ENCODE measurements around the gene TPO.
"Not testable (repeated sequence)": the region's sequence is repeated elsewhere in the genome, so short reads cannot be mapped to it uniquely, and the experiment has no call there.

Gene TPO

DNA sequence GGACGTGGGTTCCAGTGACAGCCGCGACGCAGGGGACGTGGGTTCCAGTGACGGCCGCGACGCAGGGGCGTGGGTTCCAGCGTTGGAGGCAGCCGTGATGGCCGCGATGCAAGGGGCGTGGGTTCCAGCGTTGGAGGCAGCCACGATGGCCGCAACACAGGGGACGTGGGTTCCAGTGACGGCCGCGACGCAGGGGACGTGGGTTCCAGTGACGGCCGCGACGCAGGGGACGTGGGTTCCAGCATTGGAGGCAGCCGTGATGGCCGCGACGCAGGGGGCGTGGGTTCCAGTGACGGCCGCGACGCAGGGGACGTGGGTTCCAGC, 155.0 kb downstream of the TPO start:
- CTCF ChIA-PET; H3K9me3 ChIP-seq (ENCODE audit: control extremely low read depth in 1 of 5, control insufficient read depth in 4 of 5, insufficient read depth in 2 of 5, low read depth in 1 of 5, low read length in 4 of 5); DNase-seq; H3K4me3 ChIP-seq (ENCODE audit: control insufficient read depth in 1 of 7, extremely low read depth in 1 of 7, insufficient read depth in 4 of 7, low read depth in 2 of 7, low read length in 6 of 7); POLR2A ChIA-PET; H3K27ac ChIP-seq (ENCODE audit: insufficient read depth in 1 of 2, low read depth in 1 of 2, low read length in 2 of 2, poor library complexity in 1 of 2, severe bottlenecking in 2 of 2); H3K36me3 ChIP-seq (ENCODE audit: control insufficient read depth in 4 of 4, insufficient read depth in 4 of 4, low read length in 3 of 4): not testable (repeated sequence)
- peaks cover 0 to 15% (median 10%) of the 10 kb centered on the region in 4 experiments for H3K4me1 ChIP-seq (ENCODE audit: control extremely low read depth in 1 of 4, control insufficient read depth in 4 of 4, insufficient read depth in 4 of 4, low read length in 3 of 4)
- H3K27me3 ChIP-seq (replicated peaks in 2 of 5; ENCODE audit: control insufficient read depth in 4 of 5, insufficient read depth in 5 of 5, low read length in 4 of 5) = peaks cover 0 to 14% (median 4%) of the 10 kb centered on the region in 5 experiments
- WGBS (ENCODE audit: insufficient coverage) = 94% methylated on average over 33 of the region's 39 CpGs

DNA sequence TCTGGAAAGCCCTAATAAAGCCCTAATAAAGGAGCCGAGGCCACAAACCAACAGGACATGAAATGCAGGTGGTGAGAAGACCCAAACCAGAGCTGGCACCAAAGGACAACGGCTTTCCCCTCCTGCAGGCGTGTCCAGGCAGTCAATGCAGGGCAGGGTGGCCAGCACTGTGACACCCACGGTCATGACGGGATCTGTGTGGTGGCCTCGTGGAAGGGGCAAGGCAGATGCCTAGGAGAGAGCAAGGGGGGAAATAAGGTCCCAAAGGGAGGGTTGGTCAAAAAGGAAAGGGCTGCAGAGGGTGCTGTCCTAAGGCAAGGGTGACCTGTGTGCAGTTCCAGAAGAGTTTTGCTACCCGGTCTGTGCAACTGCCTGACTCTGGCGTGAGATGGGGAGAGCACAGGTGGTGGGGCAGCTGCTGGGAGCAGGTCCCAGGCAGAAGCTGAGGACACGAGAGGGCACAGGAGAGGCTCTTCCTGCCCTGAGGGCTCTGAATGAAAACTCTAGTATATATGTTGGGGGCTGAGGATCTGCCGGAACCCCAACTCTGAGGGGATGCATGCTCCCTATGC, 156.7 kb downstream of the TPO start:
- peaks cover 0 to 9% (median 4%) of the 10 kb centered on the region in 5 experiments for H3K9me3 ChIP-seq (ENCODE audit: control extremely low read depth in 1 of 5, control insufficient read depth in 4 of 5, insufficient read depth in 2 of 5, low read depth in 1 of 5, low read length in 4 of 5)
- WGBS (ENCODE audit: insufficient coverage) = 88% methylated on average over 8 of the region's 10 CpGs
- no peak overlapping the region for H3K4me3 ChIP-seq (ENCODE audit: control insufficient read depth in 1 of 7, extremely low read depth in 1 of 7, insufficient read depth in 4 of 7, low read depth in 2 of 7, low read length in 6 of 7)
- H3K36me3 ChIP-seq (ENCODE audit: control insufficient read depth in 4 of 4, insufficient read depth in 4 of 4, low read length in 3 of 4) = no peaks in the 10 kb centered on the region
- CTCF ChIA-PET = no interaction called here
- H3K4me1 ChIP-seq (ENCODE audit: control extremely low read depth in 1 of 4, control insufficient read depth in 4 of 4, insufficient read depth in 4 of 4, low read length in 3 of 4) = peaks cover 0 to under 1% (median 0%) of the 10 kb centered on the region in 4 experiments
- peaks cover 0 to 23% (median 5%) of the 10 kb centered on the region in 5 experiments for H3K27me3 ChIP-seq (replicated peaks in 2 of 5; ENCODE audit: control insufficient read depth in 4 of 5, insufficient read depth in 5 of 5, low read length in 4 of 5)
- no peak overlapping the region for H3K27ac ChIP-seq (ENCODE audit: insufficient read depth in 1 of 2, low read depth in 1 of 2, low read length in 2 of 2, poor library complexity in 1 of 2, severe bottlenecking in 2 of 2)
- no peak for DNase-seq
- POLR2A ChIA-PET = no interaction called here

- no peak for DNase-seq
- 88% methylated on average over 12 of the region's 17 CpGs for WGBS (ENCODE audit: insufficient coverage)
- Histone ChIP-seq H3K4me3 (ENCODE audit: control insufficient read depth in 1 of 7, extremely low read depth in 1 of 7, insufficient read depth in 4 of 7, low read depth in 2 of 7, low read length in 6 of 7) (no peak overlapping the region), H3K27me3 (replicated peaks in 2 of 5; ENCODE audit: control insufficient read depth in 4 of 5, insufficient read depth in 5 of 5, low read length in 4 of 5) (peaks cover 0 to 31% (median 10%) of the 10 kb centered on the region in 5 experiments), H3K9me3 (ENCODE audit: control extremely low read depth in 1 of 5, control insufficient read depth in 4 of 5, insufficient read depth in 2 of 5, low read depth in 1 of 5, low read length in 4 of 5) (peaks cover 0 to 9% (median 4%) of the 10 kb centered on the region in 5 experiments), H3K27ac (ENCODE audit: insufficient read depth in 1 of 2, low read depth in 1 of 2, low read length in 2 of 2, poor library complexity in 1 of 2, severe bottlenecking in 2 of 2) (no peak overlapping the region), H3K36me3 (ENCODE audit: control insufficient read depth in 4 of 4, insufficient read depth in 4 of 4, low read length in 3 of 4) (no peaks in the 10 kb centered on the region), H3K4me1 (ENCODE audit: control extremely low read depth in 1 of 4, control insufficient read depth in 4 of 4, insufficient read depth in 4 of 4, low read length in 3 of 4) (no peaks in the 10 kb centered on the region)
- POLR2A ChIA-PET = interaction anchor here (0.5 kb wide), 1 partner anchor 105 kb away, joined by 3 read pairs; no protein-coding TSS in a partner anchor
- CTCF ChIA-PET = interaction anchor here (1.1 kb wide), 1 partner anchor 21 kb away, joined by 3 read pairs; no protein-coding TSS in a partner anchor
These were observed 158.5 kb downstream of the TPO start for GRCh38 chr2:1571477-1572417.

GRCh38 chr2:1572638-1573037, 159.4 kb downstream of the TPO start:
- Histone ChIP-seq H3K4me1 (ENCODE audit: control extremely low read depth in 1 of 4, control insufficient read depth in 4 of 4, insufficient read depth in 4 of 4, low read length in 3 of 4) (no peaks in the 10 kb centered on the region), H3K27ac (ENCODE audit: insufficient read depth in 1 of 2, low read depth in 1 of 2, low read length in 2 of 2, poor library complexity in 1 of 2, severe bottlenecking in 2 of 2) (no peak overlapping the region), H3K27me3 (replicated peaks in 2 of 5; ENCODE audit: control insufficient read depth in 4 of 5, insufficient read depth in 5 of 5, low read length in 4 of 5) (peaks cover 2 to 31% (median 10%) of the 10 kb centered on the region in 5 experiments), H3K9me3 (ENCODE audit: control extremely low read depth in 1 of 5, control insufficient read depth in 4 of 5, insufficient read depth in 2 of 5, low read depth in 1 of 5, low read length in 4 of 5) (peaks cover 0 to 3% (median 2%) of the 10 kb centered on the region in 5 experiments), H3K4me3 (ENCODE audit: control insufficient read depth in 1 of 7, extremely low read depth in 1 of 7, insufficient read depth in 4 of 7, low read depth in 2 of 7, low read length in 6 of 7) (no peak overlapping the region), H3K36me3 (ENCODE audit: control insufficient read depth in 4 of 4, insufficient read depth in 4 of 4, low read length in 3 of 4) (no peaks in the 10 kb centered on the region)
- DNase-seq = no peak
- WGBS (ENCODE audit: insufficient coverage) = 89% methylated on average over 9 of the region's 10 CpGs
- ChIA-PET CTCF (interaction anchor here (1.1 to 1.3 kb wide), 2 partner anchors 21 to 26 kb away, joined by 3 read pairs; no protein-coding TSS in a partner anchor), POLR2A (no interaction called here)

DNA sequence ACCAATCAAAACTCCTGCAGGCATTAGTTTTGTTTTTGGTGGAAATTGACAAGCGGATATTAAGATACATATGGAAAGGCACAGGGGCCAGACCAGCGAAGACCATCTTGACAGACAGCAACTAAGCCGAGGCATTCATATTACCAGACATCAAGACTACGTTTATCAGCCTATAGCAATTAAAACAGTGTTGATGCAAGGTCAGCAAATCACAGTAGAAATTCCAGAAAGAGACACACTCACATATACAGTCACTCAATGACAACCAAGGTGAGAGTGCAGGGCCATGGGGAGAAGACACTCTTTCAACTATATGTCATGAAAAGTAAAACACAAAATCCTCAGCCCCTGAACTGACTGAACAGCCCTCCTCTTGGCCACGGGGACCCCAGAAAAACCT, 164.6 kb downstream of the TPO start:
- CTCF ChIA-PET = no interaction called here
- Histone ChIP-seq H3K27ac (ENCODE audit: insufficient read depth in 1 of 2, low read depth in 1 of 2, low read length in 2 of 2, poor library complexity in 1 of 2, severe bottlenecking in 2 of 2) (no peak overlapping the region), H3K36me3 (ENCODE audit: control insufficient read depth in 4 of 4, insufficient read depth in 4 of 4, low read length in 3 of 4) (no peaks in the 10 kb centered on the region), H3K4me3 (ENCODE audit: control insufficient read depth in 1 of 7, extremely low read depth in 1 of 7, insufficient read depth in 4 of 7, low read depth in 2 of 7, low read length in 6 of 7) (no peak overlapping the region), H3K9me3 (ENCODE audit: control extremely low read depth in 1 of 5, control insufficient read depth in 4 of 5, insufficient read depth in 2 of 5, low read depth in 1 of 5, low read length in 4 of 5) (no peaks in the 10 kb centered on the region), H3K4me1 (ENCODE audit: control extremely low read depth in 1 of 4, control insufficient read depth in 4 of 4, insufficient read depth in 4 of 4, low read length in 3 of 4) (no peaks in the 10 kb centered on the region), H3K27me3 (replicated peaks in 2 of 5; ENCODE audit: control insufficient read depth in 4 of 5, insufficient read depth in 5 of 5, low read length in 4 of 5) (peaks cover 2 to 23% (median 7%) of the 10 kb centered on the region in 5 experiments)
- POLR2A ChIA-PET = no interaction called here
- WGBS (ENCODE audit: insufficient coverage) = 100% methylated on average over 2 of the region's 5 CpGs
- no peak for DNase-seq

- CTCF ChIA-PET = not testable (repeated sequence)
- whole genome bisulfite sequencing (ENCODE audit: insufficient coverage) = 98% methylated on average over 10 of the region's 19 CpGs
These were observed 168.1 kb downstream of the TPO start for GRCh38 chr2:1581257-1581964.

More at GRCh38 chr2:1581257-1581964, 168.1 kb downstream of the TPO start:
- H3K4me3 ChIP-seq (ENCODE audit: control insufficient read depth in 1 of 7, extremely low read depth in 1 of 7, insufficient read depth in 4 of 7, low read depth in 2 of 7, low read length in 6 of 7); DNase-seq; H3K27me3 ChIP-seq (replicated peaks in 2 of 5; ENCODE audit: control insufficient read depth in 4 of 5, insufficient read depth in 5 of 5, low read length in 4 of 5); H3K36me3 ChIP-seq (ENCODE audit: control insufficient read depth in 4 of 4, insufficient read depth in 4 of 4, low read length in 3 of 4); H3K4me1 ChIP-seq (ENCODE audit: control extremely low read depth in 1 of 4, control insufficient read depth in 4 of 4, insufficient read depth in 4 of 4, low read length in 3 of 4); H3K9me3 ChIP-seq (ENCODE audit: control extremely low read depth in 1 of 5, control insufficient read depth in 4 of 5, insufficient read depth in 2 of 5, low read depth in 1 of 5, low read length in 4 of 5); H3K27ac ChIP-seq (ENCODE audit: insufficient read depth in 1 of 2, low read depth in 1 of 2, low read length in 2 of 2, poor library complexity in 1 of 2, severe bottlenecking in 2 of 2); POLR2A ChIA-PET: not testable (repeated sequence)

All from common myeloid progenitor, CD34-positive (primary cell).